Activated T-cell treated with anti-CD3 and anti-CD28 coated beads for 1 hour (primary cell): ENCODE measurements around the gene RETN.

Experiments used
- DNase-seq: peaks from one replicate; pipeline ENCODE4 v3.0.0-alpha.2; 2020; ENCODE audit warnings: low read depth

Gene RETN

GRCh38 chr19:7706188-7706954, 37.5 kb downstream of the RETN start:
- DNase-seq, result no peak

GRCh38 chr19:7706955-7707456, 38.2 kb downstream of the RETN start:
- DNase-seq, result no peak

GRCh38 chr19:7709932-7710460, 41.1 kb downstream of the RETN start:
- no peak for DNase-seq

GRCh38 chr19:7710616-7711015, 41.8 kb downstream of the RETN start:
- DNase-seq, result no peak

GRCh38 chr19:7715671-7716070, 46.8 kb downstream of the RETN start:
- DNase-seq, result no peak

GRCh38 chr19:7716762-7717161, 47.9 kb downstream of the RETN start:
- no peak for DNase-seq

GRCh38 chr19:7718668-7719067, 49.8 kb downstream of the RETN start:
- no peak for DNase-seq
